ENCODE data around the gene TRIAP1.
A peak's percentile ranks its signal among the peaks of the same experiment; 100 is the strongest.
"Not testable (repeated sequence)": the region's sequence is repeated elsewhere in the genome, so short reads cannot be mapped to it uniquely, and the experiment has no call there.

The TRIAP1 gene

DNA sequence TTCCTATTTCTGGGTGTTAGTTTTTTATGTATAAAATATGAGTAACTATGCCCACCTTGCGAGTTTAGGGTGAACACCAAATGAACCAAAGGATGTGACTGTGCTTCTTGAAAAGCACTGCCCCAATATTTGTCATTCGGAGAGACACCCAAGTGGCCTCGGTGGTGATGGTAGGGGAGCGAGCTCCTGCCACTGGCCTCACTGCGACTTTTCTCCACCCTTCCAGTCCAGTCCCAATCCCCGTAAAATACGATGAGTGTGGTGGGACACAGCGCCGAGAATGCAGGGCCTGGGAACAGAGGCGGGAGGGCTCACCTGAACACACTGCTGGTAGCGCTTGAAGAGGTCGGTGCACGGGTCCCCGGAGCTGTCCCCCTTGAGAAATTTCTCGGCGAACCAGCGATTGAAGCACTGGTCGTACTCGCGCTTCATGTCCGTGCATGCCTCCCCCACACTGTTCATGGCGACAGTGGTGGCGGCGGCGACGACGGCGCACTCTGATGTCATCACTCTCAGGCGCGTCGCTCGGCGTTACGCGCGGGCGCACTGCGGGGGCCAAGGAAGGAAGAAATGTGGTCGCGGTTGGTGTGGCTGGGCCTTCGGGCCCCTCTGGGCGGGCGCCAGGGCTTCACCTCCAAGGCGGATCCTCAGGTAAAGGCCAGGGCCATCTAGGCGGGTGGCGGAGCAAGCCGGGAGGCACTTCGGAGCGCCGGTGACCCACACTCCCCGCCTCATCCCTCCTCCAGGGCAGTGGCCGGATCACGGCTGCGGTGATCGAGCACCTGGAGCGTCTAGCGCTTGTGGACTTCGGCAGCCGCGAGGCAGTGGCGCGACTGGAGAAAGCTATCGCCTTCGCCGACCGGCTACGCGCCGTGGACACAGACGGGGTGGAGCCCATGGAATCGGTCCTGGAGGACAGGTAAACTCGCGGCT is at the start of gene TRIAP1, which contains the start of gene GATC:
Gene TRIAP1, minus strand, starts transcription at position 474 of the 933 bp plus-strand sequence. Its CDS starts 12 bp downstream, at position 462.
Gene GATC, plus strand, starts transcription at position 534 of the 933 bp plus-strand sequence. Its CDS starts 37 bp downstream, at position 571.
- peak; percentile 39 to 81 for DNase-seq

DNA sequence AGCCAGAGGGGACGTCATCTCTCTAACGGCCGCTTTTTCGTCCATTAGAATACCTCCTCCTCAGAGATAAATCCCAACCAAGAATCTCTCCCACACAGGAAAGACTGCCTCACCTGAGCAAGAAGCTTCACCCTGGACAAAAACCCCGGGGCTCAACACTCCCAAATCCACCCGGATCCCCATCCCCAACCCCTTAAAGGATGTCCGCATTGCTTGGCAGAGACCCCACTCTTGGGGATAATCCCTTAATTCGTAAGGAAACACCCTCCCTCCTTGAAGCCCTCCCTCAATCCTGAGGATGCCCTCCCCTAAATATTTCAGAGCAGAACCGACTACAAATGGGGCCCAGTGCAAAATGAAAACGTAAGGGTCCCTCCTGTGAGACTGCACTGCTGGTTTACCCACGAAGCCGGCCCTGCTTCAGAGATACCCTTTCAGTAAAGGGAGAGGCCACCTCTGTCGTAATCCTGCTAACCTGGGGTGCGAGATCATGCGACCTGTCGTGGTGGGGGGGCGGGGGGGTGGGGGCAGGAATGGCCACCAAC is 49.1 kb upstream of the TRIAP1 start:
- peak in 1 of 2 experiments; percentile 28 for DNase-seq

DNA sequence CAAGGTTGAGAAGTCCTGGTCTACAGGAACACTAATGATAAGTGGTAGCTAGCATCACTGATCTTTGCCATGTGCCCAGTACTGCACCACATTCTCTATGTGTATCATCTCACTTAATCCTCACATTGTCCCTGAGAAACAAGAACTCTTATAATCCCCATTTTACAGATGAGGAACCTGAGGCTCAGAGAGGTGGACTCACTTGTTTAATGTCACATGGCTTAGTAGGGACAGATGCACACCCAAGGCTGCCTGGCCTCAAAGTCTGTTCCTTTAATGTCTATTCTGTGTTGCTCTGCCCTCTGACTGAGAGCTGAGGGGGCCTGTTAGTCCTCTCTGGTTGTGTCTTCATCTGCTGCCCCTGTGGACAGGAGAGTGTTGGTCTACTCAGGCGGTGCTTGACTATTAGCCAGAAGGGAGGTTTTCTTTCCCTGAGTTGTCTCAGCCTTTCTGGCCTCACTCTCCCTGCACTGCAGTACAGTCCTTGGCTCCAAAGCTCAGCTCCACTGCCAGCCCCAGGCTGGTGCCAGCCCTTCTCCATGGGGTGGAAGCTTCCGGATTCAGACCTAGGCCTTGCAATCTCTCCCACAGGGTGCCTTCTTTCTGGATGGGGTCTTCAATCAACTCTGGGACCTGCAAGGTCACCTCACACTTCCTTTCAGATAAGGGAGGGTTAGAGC is 44.8 kb upstream of the TRIAP1 start:
- DNase-seq = no peak

DNA sequence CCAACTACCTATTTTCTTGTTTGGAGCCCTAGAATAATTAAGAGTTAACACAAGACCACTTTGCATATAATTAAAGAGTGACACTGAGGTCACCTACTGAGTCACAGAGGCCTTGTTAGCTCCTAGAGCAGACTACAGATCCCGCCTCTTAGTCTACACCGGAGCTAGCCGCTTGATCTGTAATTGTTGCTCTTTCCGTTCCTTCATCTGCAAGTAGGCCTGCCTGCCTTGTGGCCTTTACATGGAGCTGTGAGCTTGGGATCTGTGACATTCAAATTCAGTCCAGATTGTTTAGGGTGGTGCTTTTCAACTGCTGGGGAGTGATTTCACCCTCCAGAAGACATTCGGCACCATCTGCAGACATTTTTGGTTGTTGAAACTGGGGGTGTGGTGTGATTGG is 44.1 kb upstream of the TRIAP1 start:
- no peak for DNase-seq

DNA sequence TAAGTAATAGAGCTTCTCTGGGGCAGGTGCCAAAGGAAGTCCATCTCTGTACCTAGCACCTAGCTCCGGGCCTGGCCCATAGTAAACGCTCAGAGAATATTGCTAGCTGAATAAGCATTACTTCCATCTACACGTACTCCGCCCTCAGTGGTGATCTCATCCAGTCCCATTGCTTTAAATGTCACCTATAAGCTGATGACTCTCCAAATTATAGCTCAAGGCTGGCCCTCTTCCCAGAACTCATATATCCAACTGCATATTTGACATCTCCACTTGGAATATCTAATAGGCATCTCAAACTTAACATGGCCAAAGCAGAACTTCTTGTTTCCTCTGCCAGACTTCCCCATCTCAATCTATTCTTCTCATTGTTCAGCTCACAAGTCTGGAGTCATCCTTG is 42.8 kb upstream of the TRIAP1 start:
- DNase-seq = no peak

DNA sequence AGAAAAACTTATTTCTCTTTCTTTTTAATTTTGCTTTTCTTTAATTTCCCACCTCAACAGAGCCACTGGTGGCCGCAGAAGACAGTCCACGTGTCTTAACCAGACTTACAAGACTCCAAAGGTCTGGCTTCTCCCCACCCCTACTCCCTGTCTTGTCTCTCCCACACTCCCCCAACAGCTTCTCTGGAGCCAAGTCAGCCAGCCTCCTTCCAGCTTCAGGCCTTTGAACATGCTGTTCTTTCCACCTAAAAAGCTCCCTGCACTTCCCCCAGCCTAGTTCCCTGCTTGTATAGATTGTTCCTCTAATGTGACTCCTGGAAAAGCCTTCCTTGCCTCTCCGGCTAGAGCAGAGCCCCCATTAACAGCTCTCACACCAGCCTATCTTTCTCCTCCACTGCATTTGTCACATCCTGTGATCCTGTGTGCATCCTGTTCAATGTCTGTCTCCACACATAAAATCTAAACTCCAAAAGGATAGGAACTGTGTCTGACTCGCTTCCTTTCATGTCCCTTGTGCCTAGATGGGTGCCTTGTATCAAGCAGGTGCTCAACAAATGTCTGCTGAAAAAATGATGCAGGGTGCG is 42.0 kb upstream of the TRIAP1 start:
- no peak for DNase-seq

DNA sequence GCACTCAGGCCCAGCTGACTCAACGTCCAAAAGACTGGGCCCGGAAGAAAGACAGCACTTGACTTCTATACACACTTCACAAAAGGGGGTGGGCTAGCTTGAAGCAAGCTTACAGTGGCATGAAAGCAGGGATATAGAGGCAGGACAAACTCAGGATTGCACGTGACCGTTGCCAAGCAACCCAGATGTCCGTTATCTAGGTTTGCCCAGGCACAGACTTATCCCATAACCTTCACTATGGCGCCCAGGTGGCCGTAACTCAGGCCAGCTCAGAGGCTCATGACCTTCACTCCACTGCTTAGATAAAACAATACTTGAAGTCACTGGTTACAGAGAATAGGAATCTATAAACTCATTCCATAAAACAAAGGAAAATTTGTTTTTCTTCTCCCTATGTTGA is 41.4 kb upstream of the TRIAP1 start:
- not testable (repeated sequence) for DNase-seq

DNA sequence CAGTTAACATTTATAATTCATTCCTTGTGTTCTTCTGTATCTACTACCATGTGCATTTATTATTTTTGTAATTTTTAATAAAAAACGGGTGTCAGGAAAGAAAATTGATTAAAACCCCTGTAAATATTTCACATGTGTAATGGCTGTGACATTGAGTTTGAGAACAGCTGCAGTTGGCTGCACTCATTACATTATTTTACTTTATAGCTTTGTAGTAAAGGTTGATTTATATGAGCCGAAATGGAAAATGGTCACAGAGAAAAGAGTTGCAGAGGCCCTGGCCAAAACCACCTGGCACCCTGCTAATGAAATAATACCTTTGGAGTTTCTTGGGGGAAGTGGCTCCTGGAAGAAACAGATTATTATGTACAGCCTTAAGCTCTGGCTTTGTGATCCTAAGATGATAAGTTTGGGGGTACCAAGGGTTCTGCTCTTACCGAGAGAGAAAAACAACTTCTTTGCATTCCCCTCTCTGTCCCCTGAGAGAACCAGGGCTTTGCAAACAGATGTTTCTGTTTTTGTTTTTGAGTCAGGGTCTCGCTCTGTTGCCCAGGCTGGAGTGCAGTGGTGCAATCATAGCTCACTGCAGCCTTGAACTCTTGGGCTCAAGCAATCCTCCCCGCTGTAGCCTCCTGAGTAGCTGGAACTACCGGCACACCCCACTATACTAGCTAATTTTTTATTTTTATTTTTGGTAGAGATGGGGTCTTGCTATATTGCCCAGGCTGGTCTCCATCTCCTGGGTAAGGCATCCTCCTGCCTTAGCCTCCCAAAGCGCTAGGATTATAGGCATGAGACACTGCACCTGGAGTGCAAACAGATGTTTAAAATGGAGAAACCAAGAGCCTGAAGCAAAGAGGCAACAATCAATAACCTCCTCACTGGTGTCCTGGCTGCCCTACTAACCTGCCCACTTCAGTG is 40.0 kb upstream of the TRIAP1 start:
- DNase-seq = no peak

DNA sequence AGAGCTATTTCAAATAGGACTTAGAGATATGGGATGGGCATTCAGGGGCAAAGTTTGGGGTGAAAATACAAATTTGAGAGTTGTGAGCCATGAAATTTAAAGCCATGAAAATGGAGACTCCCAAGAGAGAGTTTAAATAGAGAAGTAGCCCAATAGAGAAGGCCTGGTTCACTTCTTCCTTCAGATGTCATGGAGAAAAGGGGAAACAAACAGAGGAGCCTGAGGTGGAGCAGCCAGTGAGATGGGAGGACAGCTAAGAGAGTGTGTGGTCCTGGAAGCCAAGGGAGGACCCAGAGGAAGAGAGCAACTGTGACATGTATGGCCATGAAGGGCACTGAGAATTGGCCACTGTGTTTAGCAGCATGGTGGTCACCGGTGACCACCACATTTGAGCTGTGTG is 37.4 kb upstream of the TRIAP1 start:
- DNase-seq = no peak

DNA sequence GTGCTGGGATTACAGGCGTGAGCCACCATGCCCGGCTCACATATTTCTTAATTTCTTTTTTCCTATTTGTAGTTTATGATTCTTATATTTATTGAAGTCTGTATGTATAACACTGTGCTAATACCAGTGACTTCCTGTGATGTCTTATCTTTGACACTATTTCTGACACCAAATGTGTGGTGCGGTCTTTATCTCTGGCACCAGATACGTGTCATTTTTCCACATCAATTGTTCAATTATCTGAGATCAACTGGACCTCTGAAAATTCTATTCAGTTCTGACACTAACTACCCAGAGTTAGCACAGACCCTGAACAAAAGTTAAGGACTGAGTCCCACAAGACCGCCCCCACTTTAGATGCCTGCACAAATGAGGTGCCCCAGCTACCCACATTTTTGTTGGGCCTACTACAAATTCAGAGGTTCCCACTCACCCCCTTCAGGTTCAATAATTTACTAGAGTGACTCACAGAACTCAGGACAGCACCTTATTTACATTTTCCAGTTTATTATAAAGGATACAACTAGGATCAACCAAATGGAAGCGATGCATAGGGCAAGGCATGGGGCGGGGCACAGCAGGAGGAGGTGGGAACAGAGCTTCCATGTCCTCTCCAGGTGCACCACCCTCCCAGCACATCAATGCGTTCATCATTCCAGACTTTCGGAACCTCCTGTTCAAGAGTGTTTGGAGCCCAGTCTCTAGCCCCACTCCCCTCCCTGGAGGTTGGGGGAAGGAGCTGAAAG is 35.0 kb upstream of the TRIAP1 start:
- DNase-seq = no peak

DNA sequence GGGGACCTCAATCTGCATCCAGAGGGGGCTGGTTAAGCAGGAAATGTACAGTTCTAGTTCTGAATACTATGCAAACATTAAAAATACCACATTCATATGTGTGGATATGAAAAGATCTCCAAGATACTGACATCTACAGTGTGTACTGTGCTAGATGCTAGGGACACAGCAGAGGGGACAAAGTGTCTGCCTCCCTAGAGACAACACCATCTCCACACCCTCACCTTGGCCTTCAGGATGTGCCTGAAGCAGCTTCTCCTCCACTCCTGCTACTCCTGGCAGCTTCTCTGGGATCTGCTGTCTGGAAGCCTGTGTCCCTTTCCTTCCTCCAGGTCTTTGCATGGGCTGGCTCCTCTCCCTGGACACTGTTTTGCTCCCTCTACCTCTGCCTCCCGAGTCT is 34.0 kb upstream of the TRIAP1 start:
- no peak for DNase-seq

DNA sequence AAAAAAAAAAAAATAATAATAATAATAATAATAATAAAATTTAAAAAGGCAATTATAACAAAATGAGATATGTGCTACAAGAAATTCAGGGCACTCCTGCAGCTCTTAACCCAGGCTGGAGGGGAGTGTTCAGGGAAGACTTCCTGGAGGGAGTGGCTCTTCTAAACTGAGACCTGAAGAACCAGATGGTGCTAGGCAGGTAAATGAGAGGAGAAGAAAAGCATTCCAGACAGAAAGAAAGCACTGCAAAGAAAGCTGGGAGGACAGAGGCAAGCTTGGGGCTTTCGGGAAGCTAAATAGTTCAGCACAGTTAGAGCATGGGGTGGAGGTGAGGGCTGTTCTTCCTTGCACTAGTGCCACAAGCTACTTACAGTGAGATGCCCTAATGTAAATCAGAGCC is 33.3 kb upstream of the TRIAP1 start:
- DNase-seq = no peak

DNA sequence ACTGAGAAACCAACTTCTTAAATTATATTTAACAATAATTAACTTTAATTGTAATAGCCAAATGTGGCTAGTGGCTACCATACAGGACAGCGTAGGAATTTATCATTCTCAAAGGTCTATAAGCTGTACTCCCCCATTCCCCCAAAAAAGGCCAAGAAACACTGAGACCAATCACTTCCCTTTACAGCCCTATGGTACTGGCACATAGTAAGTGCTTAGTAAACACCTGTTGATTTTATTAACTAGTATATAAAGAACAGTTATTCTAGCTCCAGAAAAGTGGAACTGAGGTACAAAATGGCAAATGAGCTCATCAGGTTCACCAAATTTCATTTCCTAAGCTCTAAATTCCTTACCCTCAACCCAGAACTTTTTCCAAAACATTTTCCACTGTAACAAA is 29.5 kb upstream of the TRIAP1 start:
- DNase-seq = no peak

DNA sequence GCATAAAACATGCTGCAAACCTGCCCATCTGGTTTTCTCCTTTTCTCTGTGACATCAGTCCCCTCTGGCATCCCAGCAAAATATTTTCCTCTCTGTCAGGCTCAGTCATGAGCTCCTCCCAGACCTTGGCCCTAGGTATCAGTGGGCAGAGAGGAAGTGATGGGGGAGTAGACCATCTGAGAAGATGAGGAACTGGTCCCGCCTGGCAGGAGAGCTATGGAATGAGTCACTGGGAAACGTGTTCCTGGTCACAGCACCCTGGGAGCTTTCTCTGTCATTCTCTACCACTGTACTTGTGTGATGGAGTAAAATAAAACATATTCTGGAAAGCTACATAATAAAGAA is 28.4 kb upstream of the TRIAP1 start:
- peak in 1 of 2 experiments; percentile 10 for DNase-seq

DNA sequence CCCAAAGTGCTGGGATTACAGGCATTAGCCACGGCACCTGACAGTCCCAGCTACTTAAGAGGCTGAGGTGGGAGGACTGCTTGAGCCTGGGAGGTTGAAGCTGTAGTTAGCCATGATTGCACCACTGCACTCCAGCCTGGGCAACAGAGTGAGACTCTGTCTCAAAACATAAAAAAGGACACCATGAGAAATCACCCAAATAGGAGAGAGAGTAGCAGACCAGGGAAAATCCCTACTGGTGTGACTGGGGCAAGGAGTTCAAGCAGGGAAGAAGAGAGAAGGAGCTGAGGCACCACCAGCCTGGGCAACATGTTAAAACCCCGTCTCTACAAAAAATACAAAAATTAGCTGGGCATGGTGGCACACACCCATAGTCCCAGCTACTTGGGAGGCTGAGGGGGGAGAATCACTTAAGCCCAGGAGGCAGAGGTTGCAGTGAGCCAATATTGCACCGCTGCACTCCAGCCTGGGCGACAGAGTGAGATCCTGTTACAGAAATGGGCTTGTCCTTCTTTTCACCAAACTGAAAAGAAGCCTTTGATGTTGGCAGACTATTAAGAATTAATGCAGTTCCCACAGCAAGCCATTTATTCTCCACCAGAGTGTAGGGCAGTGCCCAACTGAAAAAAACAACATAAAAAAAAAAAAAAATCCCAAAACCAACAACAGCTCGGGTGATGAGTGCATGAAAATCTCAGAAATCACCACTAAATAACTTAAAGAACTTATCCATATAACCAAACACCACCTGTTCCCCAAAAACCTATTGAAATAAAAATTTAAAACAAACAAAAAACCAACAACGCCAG is 27.8 kb upstream of the TRIAP1 start:
- DNase-seq = no peak

DNA sequence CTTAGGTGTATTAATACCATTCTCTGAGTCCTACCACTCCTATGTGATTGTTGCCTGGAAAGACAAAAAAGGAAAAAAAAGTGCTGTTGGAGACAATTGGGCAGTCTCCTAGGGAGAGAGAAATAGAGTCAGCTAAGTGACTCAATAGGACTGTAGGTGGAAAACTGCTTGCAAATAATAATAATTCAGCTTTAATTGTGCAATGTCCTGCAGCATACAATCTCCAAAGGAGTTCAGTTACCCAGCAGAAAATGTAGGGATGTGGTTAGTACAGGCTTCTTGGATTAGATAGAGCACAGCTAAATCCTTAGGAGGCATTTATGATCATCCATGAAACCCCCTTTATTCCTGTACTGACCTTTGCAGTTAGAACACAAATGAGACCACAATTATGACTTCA is 26.3 kb upstream of the TRIAP1 start:
- no peak for DNase-seq

DNA sequence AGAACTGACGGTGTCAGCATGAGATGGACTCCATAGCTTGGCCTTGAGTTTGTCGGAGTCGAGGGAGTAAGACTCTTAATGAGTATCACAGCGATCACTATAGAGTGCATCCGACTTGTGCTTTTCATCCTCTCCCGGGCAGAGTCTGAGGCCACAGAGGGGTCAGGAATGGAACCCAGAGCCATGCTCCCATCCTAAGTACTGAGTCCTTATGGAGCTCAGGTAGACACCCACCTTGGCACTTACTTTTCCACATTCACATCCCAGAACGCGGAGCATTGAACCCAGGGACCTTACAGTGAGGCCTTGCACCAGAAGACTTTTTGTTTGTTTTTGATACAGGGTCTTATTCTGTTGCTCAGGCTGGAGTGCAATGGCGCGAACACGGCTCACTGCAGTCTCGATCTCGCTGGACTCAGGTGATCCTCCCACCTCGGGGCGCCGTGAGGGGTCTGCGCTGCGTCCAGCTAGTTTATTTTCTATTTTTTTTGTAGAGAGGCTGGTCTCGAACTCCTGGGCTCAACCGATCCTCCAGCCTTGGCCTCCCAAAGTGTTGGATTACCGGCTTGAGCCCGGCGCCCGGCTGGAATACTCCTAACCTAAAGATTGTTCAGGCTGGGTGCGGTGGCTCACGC is 24.1 kb upstream of the TRIAP1 start:
- DNase-seq = peak; percentile 7 to 42

DNA sequence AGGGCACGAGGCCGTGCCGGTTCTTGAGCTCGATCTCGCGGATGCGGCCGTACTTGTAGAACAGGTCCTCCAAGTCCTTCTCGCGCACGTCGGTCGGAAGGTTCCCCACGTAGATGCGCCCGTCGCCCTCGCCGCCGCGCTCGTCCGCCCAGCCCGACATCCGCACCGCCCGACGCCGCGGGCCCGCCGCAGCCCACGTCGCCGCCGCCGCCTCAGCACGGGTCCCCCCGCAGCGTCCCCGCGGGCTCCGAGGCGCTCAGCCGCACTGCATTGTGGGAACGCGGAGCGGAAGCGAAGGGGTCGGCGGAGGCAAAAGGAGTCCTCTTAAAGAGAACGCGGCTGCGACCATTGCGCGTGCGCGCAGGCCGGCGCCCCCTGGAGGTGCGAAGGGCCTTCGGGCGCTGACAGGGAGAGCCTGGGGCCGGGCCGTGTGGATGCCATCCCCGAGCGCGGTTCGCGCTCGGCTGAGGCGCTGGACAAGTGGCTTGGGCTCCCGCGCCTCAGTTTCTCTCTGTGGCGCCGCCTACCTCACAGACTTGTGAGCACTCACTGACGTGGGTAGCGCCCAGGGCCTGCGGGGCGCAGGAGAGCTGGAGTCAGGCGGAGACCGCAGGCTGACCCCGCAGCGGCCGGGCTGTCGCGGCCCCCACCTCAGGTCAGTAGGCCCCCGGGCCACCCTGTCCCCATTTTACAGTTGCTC is 23.4 kb upstream of the TRIAP1 start, which contains the start of gene SRSF9:
Gene SRSF9, minus strand, starts transcription at position 299 of the 700 bp plus-strand sequence. Its CDS starts 139 bp downstream, at position 160.
- peak; percentile 91 to 97 for DNase-seq

DNA sequence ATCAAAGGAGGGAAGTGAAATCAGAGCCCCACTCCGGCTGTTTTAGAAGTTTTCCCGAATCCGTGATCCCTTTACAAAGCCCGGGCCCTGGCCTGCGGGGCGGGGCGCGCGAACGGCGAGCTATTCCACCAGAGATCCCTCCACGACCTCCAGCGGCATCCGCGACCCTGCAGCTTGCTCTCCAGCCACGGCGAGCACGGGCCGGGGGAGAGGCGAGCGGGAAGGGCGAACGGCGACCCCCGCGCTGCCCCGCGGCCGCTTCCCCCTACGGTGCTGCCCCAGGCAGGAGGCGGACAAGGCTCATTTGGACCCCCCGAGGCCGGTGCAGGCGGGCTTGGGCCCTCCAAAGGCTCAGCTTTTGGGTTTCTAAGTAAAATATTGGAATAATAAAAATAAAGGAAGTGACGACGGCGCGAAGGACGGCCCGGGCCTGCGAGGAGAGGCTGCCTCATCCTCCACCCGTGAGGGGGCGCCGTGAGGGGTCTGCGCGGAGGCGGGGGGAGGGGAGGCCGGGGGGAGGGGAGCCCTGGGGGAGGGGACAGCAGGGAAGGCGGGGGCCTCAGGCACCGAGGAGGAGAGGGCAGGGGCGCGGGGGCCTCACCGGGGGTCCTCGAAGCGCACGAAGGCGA is 22.8 kb upstream of the TRIAP1 start:
- DNase-seq = peak in 1 of 2 experiments; percentile 59
